CD4-positive, alpha-beta T cell treated with Interleukin-4 for 4 hours (primary cell): ENCODE results near the gene XIRP2.

Experiments
- DNase-seq: peaks from one replicate; pipeline ENCODE4 v3.0.0-alpha.2; 2020

XIRP2 gene

GRCh38 chr2:167140767-167141166 lies 252.5 kb downstream of the XIRP2 start:
- no peak for DNase-seq

GRCh38 chr2:167142554-167142953 lies 254.3 kb downstream of the XIRP2 start:
- DNase-seq: no peak

- no peak for DNase-seq
Observed at GRCh38 chr2:167144179-167144898, 256.1 kb downstream of the XIRP2 start.

GRCh38 chr2:167147271-167147941 lies 259.1 kb downstream of the XIRP2 start:
- DNase-seq: no peak

- DNase-seq: no peak
Observed at GRCh38 chr2:167151894-167152293, 263.6 kb downstream of the XIRP2 start.

GRCh38 chr2:167157523-167157922 lies 269.2 kb downstream of the XIRP2 start:
- DNase-seq: no peak

- no peak for DNase-seq
Observed at GRCh38 chr2:167177196-167177595, 288.9 kb downstream of the XIRP2 start.

GRCh38 chr2:167181134-167181533 lies 292.9 kb downstream of the XIRP2 start:
- no peak for DNase-seq

- DNase-seq: no peak
Observed at GRCh38 chr2:167181688-167182087, 293.4 kb downstream of the XIRP2 start.

- DNase-seq: no peak
Observed at GRCh38 chr2:167182403-167182802, 294.1 kb downstream of the XIRP2 start.

- no peak for DNase-seq
Observed at GRCh38 chr2:167183931-167184330, 295.7 kb downstream of the XIRP2 start.

- DNase-seq: no peak
Observed at GRCh38 chr2:167186465-167186864, 298.2 kb downstream of the XIRP2 start.

- DNase-seq: no peak
Observed at GRCh38 chr2:167187049-167187727, 298.9 kb downstream of the XIRP2 start.

- DNase-seq: no peak
Observed at GRCh38 chr2:167187978-167188967, 300.0 kb downstream of the XIRP2 start.

GRCh38 chr2:167190053-167190452 lies 301.8 kb downstream of the XIRP2 start:
- DNase-seq: no peak

GRCh38 chr2:167191588-167191987 lies 303.3 kb downstream of the XIRP2 start:
- no peak for DNase-seq

- no peak for DNase-seq
Observed at GRCh38 chr2:167192833-167193232, 304.6 kb downstream of the XIRP2 start.

GRCh38 chr2:167196461-167197252 lies 308.4 kb downstream of the XIRP2 start:
- no peak for DNase-seq

- no peak for DNase-seq
Observed at GRCh38 chr2:167198009-167198408, 309.7 kb downstream of the XIRP2 start.

- DNase-seq: no peak
Observed at GRCh38 chr2:167198576-167198975, 310.3 kb downstream of the XIRP2 start.

- no peak for DNase-seq
Observed at GRCh38 chr2:167200019-167200418, 311.7 kb downstream of the XIRP2 start.

GRCh38 chr2:167209784-167210183 lies 321.5 kb downstream of the XIRP2 start:
- no peak for DNase-seq
